GM21576 (cell line): ENCODE measurements around the gene PARD3B.

Experiments used
- ATAC-seq: cut with Tn5 transposase; IDR thresholded peaks from one replicate; pipeline ENCODE4 v1.9.1; 2021; ENCODE audit warnings: mild to moderate bottlenecking, moderate library complexity; ENCODE audit not compliant: unreplicated experiment

The PARD3B gene

GRCh38 chr2:205290299-205290698, 745.0 kb downstream of the PARD3B start:
- ATAC-seq, result no peak

- ATAC-seq, result no peak
These were observed 747.5 kb downstream of the PARD3B start for GRCh38 chr2:205292665-205293295.

- no peak for ATAC-seq
These were observed 748.3 kb downstream of the PARD3B start for GRCh38 chr2:205293559-205293958.

GRCh38 chr2:205296959-205297358, 751.7 kb downstream of the PARD3B start:
- ATAC-seq, result no peak

- no peak for ATAC-seq
These were observed 752.1 kb downstream of the PARD3B start for GRCh38 chr2:205297368-205297767.

GRCh38 chr2:205297846-205298245, 752.6 kb downstream of the PARD3B start:
- no peak for ATAC-seq

- no peak for ATAC-seq
These were observed 765.9 kb downstream of the PARD3B start for GRCh38 chr2:205311201-205311600.

- ATAC-seq, result no peak
These were observed 776.0 kb downstream of the PARD3B start for GRCh38 chr2:205321231-205321630.

- peak; percentile 47 for ATAC-seq
These were observed 778.7 kb downstream of the PARD3B start for GRCh38 chr2:205323929-205324328.

GRCh38 chr2:205324355-205324754, 779.1 kb downstream of the PARD3B start:
- ATAC-seq, result peak; percentile 55

- no peak for ATAC-seq
These were observed 788.1 kb downstream of the PARD3B start for GRCh38 chr2:205333351-205333750.

- ATAC-seq, result no peak
These were observed 792.0 kb downstream of the PARD3B start for GRCh38 chr2:205337274-205337673.

GRCh38 chr2:205338156-205338555, 792.9 kb downstream of the PARD3B start:
- ATAC-seq, result no peak

GRCh38 chr2:205343103-205343502, 797.8 kb downstream of the PARD3B start:
- ATAC-seq, result no peak

GRCh38 chr2:205346649-205347048, 801.4 kb downstream of the PARD3B start:
- ATAC-seq, result no peak

GRCh38 chr2:205347899-205348298, 802.6 kb downstream of the PARD3B start:
- no peak for ATAC-seq

GRCh38 chr2:205352094-205352493, 806.8 kb downstream of the PARD3B start:
- no peak for ATAC-seq

- no peak for ATAC-seq
These were observed 807.3 kb downstream of the PARD3B start for GRCh38 chr2:205352593-205352992.

- no peak for ATAC-seq
These were observed 812.5 kb downstream of the PARD3B start for GRCh38 chr2:205357732-205358131.

GRCh38 chr2:205358351-205358815, 813.1 kb downstream of the PARD3B start:
- ATAC-seq, result no peak

GRCh38 chr2:205361272-205361671, 816.0 kb downstream of the PARD3B start:
- no peak for ATAC-seq

GRCh38 chr2:205361970-205362369, 816.7 kb downstream of the PARD3B start:
- no peak for ATAC-seq

GRCh38 chr2:205364261-205364660, 819.0 kb downstream of the PARD3B start:
- ATAC-seq, result no peak
